ENCODE data around the gene CTDSP2.

Gene CTDSP2

DNA sequence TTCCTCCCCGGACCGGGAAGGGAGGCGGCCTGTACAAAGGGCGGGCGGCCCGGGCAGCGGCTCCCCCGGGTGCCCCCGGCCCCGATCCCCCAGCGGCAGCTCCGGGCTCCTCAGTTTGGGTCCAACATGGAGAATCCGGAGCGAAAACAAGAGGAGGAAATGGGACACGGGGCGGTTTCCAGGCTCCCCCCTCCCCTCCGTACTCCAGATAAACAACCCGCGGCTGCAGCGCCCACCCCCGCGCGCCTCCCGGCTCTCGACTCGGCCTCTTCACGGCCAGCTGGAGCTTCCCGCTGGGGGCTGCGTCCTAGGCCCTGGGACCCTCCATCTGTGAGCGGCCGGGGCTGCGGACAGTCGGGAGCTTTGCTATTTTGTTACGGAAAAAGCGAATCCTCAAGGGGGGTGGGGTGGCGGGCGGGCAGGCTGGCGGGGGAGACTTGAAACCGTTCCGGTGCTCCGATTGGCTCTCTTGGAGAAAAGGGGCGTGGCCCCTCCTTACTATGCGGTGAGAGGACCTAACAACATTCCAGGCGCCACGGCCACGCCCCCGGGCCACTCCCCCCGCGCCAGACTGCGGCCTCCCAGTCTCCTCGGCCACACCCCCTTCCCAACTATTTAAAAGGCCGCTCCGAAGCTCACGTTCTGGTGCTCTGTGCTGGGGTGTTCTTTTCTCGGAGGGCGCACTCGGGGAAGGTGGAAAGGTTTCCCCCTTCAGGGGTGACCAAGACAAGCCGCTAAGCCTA is at the start of gene CTDSP2:
Gene CTDSP2, minus strand, starts transcription at position 153 of the 743 bp plus-strand sequence. CDS start 294 bp downstream, outside the sequence.
- Histone ChIP-seq H3K4me3 (ENCODE audit: low read length) (peak within 1 kb of the TSS; percentile 92), H3K9me3 (ENCODE audit: control insufficient read depth, low read length) (no peaks in the 10 kb centered on the region), H3K4me1 (ENCODE audit: control insufficient read depth, insufficient read depth, low read length) (peaks cover 43% of the 10 kb centered on the region), H3K9ac (ENCODE audit: low read length) (peak within 1 kb of the TSS; percentile 99), H3K36me3 (ENCODE audit: control insufficient read depth, insufficient read depth, low read length, severe bottlenecking) (no peaks in the 10 kb centered on the region), H3K27me3 (replicated peaks; ENCODE audit: control insufficient read depth, insufficient read depth, low read length) (no peaks in the 10 kb centered on the region)
- peak; percentile 99 for DNase-seq (ENCODE audit: low read depth)

DNA sequence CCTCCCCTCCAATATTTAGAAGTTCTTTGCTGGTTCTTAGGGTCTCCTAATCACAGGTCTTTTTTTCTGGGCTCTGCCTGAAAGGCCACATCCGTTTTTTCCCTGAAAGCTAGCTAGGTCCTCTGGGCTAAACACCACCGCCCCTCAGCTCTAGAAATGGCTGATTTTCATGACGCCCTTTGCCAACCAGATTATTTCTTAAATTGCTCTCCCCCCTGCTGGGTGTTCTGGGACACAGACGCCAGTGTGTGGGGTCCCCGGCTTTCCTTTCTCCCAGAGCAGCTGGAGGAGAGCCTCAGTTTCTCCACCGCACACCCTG is 49.5 kb upstream of the CTDSP2 start:
- no peaks in the 10 kb centered on the region for H3K36me3 ChIP-seq (ENCODE audit: control insufficient read depth, insufficient read depth, low read length, severe bottlenecking)
- DNase-seq (ENCODE audit: low read depth) = peak; percentile 51
- peak overlapping the region; percentile 78 for H3K4me3 ChIP-seq (ENCODE audit: low read length)
- H3K4me1 ChIP-seq (ENCODE audit: control insufficient read depth, insufficient read depth, low read length) = peaks cover 69% of the 10 kb centered on the region
- peak overlapping the region; percentile 90 for H3K9ac ChIP-seq (ENCODE audit: low read length)
- H3K9me3 ChIP-seq (ENCODE audit: control insufficient read depth, low read length) = no peaks in the 10 kb centered on the region
- no peaks in the 10 kb centered on the region for H3K27me3 ChIP-seq (replicated peaks; ENCODE audit: control insufficient read depth, insufficient read depth, low read length)

DNA sequence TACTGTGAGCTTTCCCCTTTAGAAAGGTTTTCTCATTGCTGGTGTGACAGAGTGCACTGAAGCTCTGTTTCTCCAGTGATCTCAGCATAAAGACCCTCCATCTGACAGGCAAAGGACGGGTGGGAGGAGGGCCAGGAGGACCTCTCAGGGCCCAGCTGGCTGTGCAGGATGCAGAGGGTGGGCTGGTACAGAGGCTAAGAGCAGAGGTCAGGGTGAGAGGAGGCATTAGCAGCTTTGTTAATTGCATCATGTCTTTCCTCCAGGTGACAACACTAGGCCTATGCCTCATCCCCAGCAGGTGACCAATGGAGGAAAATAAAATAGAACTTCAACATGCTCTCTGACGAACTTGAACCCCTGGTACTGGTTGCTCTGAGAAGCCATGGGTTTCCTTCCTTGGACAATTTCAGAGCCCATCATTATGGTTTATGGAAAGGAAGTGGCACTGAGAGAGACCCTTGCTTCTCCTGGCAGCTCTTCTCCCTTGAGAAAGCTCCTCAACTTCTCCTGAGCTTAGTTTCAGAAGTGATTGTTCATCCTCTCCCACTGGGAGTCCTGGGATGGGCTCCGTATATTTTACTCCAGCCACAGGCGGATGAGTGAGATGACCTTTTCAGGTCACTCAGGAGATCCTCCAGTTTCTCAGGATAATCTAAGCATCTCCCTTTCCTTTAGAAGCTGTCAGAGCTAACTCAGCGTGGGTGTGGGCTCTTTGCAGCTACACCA is 49.0 kb upstream of the CTDSP2 start:
- Histone ChIP-seq H3K27me3 (replicated peaks; ENCODE audit: control insufficient read depth, insufficient read depth, low read length) (no peaks in the 10 kb centered on the region), H3K4me1 (ENCODE audit: control insufficient read depth, insufficient read depth, low read length) (peaks cover 72% of the 10 kb centered on the region), H3K9ac (ENCODE audit: low read length) (peak overlapping the region; percentile 90), H3K9me3 (ENCODE audit: control insufficient read depth, low read length) (no peaks in the 10 kb centered on the region), H3K36me3 (ENCODE audit: control insufficient read depth, insufficient read depth, low read length, severe bottlenecking) (no peaks in the 10 kb centered on the region), H3K4me3 (ENCODE audit: low read length) (peak overlapping the region; percentile 78)
- DNase-seq (ENCODE audit: low read depth) = peak; percentile 7

DNA sequence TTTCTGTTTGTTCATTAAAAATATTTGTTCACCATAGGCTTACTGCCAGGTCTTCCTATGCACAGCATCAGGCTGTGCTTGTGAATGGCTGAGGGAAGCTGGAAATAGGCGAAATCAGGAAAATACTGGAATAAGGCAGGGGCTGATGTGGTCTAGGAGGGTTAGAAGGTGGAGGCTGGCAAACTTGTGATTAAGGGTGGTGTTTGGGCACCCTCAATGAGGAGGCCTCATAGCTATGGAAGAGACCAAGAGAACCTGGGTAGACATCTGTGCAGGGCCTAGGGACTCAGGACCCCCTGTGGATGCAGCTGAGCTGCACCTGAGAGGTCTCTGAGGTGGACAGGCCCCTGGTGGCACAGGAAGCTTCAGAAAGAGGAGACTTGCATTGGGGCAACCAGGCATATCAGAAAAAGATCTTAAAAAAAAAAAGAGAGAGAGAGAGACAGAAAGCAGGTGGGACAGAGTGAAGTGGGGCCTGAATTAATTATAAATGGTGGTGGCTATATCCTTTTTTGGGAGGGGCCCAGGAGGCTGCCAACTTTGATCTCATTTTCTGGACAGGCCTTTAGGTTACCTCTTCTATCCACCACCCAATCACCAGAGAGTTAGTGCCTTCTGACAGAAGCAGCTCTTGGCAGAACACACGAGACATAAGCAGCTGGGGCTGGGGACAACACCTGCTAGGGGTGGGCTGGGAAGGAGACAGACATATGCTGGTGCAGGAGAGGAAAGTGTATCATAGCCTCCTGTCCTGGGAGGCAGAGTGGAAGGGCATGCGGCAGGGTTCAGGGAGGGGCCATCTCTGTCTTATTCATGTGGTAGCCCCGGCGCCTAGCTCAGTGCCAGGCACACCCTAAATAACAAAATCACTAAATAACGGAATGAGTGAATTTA is 48.1 kb upstream of the CTDSP2 start:
- no peaks in the 10 kb centered on the region for H3K36me3 ChIP-seq (ENCODE audit: control insufficient read depth, insufficient read depth, low read length, severe bottlenecking)
- peaks cover 81% of the 10 kb centered on the region for H3K4me1 ChIP-seq (ENCODE audit: control insufficient read depth, insufficient read depth, low read length)
- H3K27me3 ChIP-seq (replicated peaks; ENCODE audit: control insufficient read depth, insufficient read depth, low read length) = no peaks in the 10 kb centered on the region
- H3K4me3 ChIP-seq (ENCODE audit: low read length) = peak overlapping the region; percentile 71
- DNase-seq (ENCODE audit: low read depth) = peak; percentile 19
- H3K9ac ChIP-seq (ENCODE audit: low read length) = peak overlapping the region; percentile 90
- H3K9me3 ChIP-seq (ENCODE audit: control insufficient read depth, low read length) = no peaks in the 10 kb centered on the region

- Histone ChIP-seq H3K4me1 (ENCODE audit: control insufficient read depth, insufficient read depth, low read length) (peaks cover 84% of the 10 kb centered on the region), H3K9ac (ENCODE audit: low read length) (peak overlapping the region; percentile 90), H3K4me3 (ENCODE audit: low read length) (peak overlapping the region; percentile 71), H3K36me3 (ENCODE audit: control insufficient read depth, insufficient read depth, low read length, severe bottlenecking) (no peaks in the 10 kb centered on the region), H3K9me3 (ENCODE audit: control insufficient read depth, low read length) (no peaks in the 10 kb centered on the region), H3K27me3 (replicated peaks; ENCODE audit: control insufficient read depth, insufficient read depth, low read length) (no peaks in the 10 kb centered on the region)
- DNase-seq (ENCODE audit: low read depth) = peak; percentile 98
Measured at GRCh38 chr12:57893431-57894353, 47.2 kb upstream of the CTDSP2 start.

GRCh38 chr12:57892232-57892972 is 45.9 kb upstream of the CTDSP2 start:
- no peaks in the 10 kb centered on the region for H3K36me3 ChIP-seq (ENCODE audit: control insufficient read depth, insufficient read depth, low read length, severe bottlenecking)
- DNase-seq (ENCODE audit: low read depth) = no peak
- peak overlapping the region; percentile 23 for H3K4me3 ChIP-seq (ENCODE audit: low read length)
- H3K9ac ChIP-seq (ENCODE audit: low read length) = peak overlapping the region; percentile 90
- no peaks in the 10 kb centered on the region for H3K27me3 ChIP-seq (replicated peaks; ENCODE audit: control insufficient read depth, insufficient read depth, low read length)
- peaks cover 84% of the 10 kb centered on the region for H3K4me1 ChIP-seq (ENCODE audit: control insufficient read depth, insufficient read depth, low read length)
- no peaks in the 10 kb centered on the region for H3K9me3 ChIP-seq (ENCODE audit: control insufficient read depth, low read length)

DNA sequence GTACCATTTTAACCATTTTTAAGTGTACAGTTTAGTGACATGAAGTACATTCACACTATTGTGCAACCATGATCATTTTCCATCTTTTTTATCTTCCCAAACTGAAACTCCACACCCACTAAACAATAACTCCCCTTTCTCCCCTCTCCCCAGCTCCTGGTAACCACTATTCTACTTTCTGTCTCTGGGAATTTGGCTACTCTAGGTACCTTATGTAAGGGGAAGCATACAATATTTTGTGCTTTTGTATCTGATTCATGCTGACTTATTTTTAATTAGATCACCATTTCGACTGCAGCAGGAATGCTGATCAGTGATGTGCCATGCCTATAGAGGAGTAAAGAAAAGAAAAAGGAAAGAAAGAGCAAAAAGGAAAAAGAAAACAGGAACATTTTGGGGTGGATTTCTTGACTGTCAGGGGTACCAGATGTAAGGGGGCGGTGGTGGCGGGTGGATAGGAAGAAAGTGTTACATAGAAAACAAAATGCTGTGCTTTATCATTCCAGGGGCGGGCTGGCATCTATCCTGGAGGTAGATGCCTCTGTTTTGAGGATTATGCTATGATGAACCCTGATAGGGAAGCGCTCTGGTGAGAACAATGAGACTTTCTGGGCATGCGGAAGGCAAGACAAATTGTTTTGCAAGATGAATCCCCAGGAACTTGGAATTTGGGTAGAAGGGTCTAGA is 45.2 kb upstream of the CTDSP2 start:
- Histone ChIP-seq H3K9me3 (ENCODE audit: control insufficient read depth, low read length) (no peaks in the 10 kb centered on the region), H3K27me3 (replicated peaks; ENCODE audit: control insufficient read depth, insufficient read depth, low read length) (no peaks in the 10 kb centered on the region), H3K4me1 (ENCODE audit: control insufficient read depth, insufficient read depth, low read length) (peaks cover 81% of the 10 kb centered on the region), H3K9ac (ENCODE audit: low read length) (peak overlapping the region; percentile 36), H3K4me3 (ENCODE audit: low read length) (no peak overlapping the region), H3K36me3 (ENCODE audit: control insufficient read depth, insufficient read depth, low read length, severe bottlenecking) (no peaks in the 10 kb centered on the region)
- peak; percentile 43 for DNase-seq (ENCODE audit: low read depth)

DNA sequence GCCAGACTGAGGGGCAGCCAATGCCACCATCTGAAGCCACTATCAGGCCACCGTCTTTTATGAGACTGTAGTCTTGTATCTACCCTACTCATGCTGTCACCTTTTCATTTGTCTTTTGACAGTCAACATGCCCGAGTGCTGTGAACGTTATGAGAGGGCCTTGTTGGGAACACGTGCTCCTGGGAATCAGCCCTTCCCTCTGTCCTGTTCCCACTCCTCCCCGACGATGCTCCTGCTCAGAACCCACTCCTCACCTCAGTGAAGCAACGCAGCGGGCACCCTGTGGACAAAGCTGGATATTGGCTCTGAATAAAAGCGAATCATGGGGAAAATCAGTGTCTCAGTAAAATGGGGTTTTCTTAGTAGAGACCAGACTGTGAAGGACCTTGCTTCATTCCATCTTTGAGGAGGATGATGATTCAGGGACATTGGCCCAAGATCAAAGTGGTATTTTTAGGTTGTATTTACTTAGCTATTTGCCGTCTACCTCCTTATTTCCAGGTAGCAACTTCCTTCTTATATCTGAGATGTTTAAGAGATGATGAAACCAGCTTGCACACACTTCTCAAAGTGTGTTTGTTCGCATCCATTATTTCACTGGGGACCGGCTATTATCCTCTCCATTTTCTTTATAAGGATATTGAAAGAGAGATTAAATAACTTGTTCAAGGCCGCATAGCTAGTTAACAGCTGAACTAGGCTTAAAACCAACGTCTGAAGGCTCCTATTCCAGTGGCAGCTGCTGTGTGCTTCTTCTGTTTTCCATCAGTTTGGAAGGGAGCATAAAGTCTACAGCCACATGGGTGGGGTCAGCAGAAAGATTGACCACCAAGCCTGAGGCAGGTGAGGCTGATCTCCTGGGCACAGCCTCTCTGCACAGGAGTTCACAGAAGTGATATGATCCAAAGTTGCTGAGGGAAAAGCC is 43.9 kb upstream of the CTDSP2 start:
- Histone ChIP-seq H3K36me3 (ENCODE audit: control insufficient read depth, insufficient read depth, low read length, severe bottlenecking) (no peaks in the 10 kb centered on the region), H3K9ac (ENCODE audit: low read length) (peak overlapping the region; percentile 88), H3K4me1 (ENCODE audit: control insufficient read depth, insufficient read depth, low read length) (peaks cover 72% of the 10 kb centered on the region), H3K9me3 (ENCODE audit: control insufficient read depth, low read length) (no peaks in the 10 kb centered on the region), H3K27me3 (replicated peaks; ENCODE audit: control insufficient read depth, insufficient read depth, low read length) (no peaks in the 10 kb centered on the region), H3K4me3 (ENCODE audit: low read length) (peak overlapping the region; percentile 68)
- DNase-seq (ENCODE audit: low read depth) = peak; percentile 32

GRCh38 chr12:57889500-57889989 is 43.0 kb upstream of the CTDSP2 start:
- DNase-seq (ENCODE audit: low read depth) = peak; percentile 84
- peaks cover 63% of the 10 kb centered on the region for H3K4me1 ChIP-seq (ENCODE audit: control insufficient read depth, insufficient read depth, low read length)
- no peaks in the 10 kb centered on the region for H3K9me3 ChIP-seq (ENCODE audit: control insufficient read depth, low read length)
- H3K36me3 ChIP-seq (ENCODE audit: control insufficient read depth, insufficient read depth, low read length, severe bottlenecking) = no peaks in the 10 kb centered on the region
- peak overlapping the region; percentile 68 for H3K4me3 ChIP-seq (ENCODE audit: low read length)
- H3K9ac ChIP-seq (ENCODE audit: low read length) = peak overlapping the region; percentile 88
- no peaks in the 10 kb centered on the region for H3K27me3 ChIP-seq (replicated peaks; ENCODE audit: control insufficient read depth, insufficient read depth, low read length)
